Nephron (organoid): ENCODE measurements around the gene ISG20.

Source experiments
- H3K27ac Mint-ChIP-seq, 3 experiments: 2 replicates each; pipeline ENCODE4 v1.8.0; 2020; ENCODE audit warnings: mixed read lengths in 3 of 3, mild to moderate bottlenecking in 2 of 3, moderate library complexity in 1 of 3
- H3K27me3 Mint-ChIP-seq: 2 replicates; pipeline ENCODE4 v1.8.0; 2021; ENCODE audit warnings: low read depth, mild to moderate bottlenecking, moderate library complexity, mixed read lengths
- H3K36me3 Mint-ChIP-seq: 2 replicates; pipeline ENCODE4 v1.8.0; 2020; ENCODE audit warnings: low read depth, mixed read lengths
- H3K4me1 Mint-ChIP-seq: 2 replicates; pipeline ENCODE4 v1.8.0; 2020; ENCODE audit warnings: mixed read lengths
- H3K4me3 Mint-ChIP-seq, 3 experiments: 2 replicates each; pipeline ENCODE4 v1.8.0; 2020; ENCODE audit warnings: mild to moderate bottlenecking in 3 of 3, mixed read lengths in 3 of 3, moderate library complexity in 2 of 3
- H3K9me3 Mint-ChIP-seq: 2 replicates; pipeline ENCODE4 v1.8.0; 2020; ENCODE audit warnings: mixed read lengths
- TF ChIP-seq, protein P1 (sequence below), 3 experiments: fragments of 200-600 bp; sonication (generic); IDR thresholded peaks; one replicate each; pipeline ENCODE4 v1.5.0; 2021; ENCODE audit warnings: antibody characterized with exemption in 3 of 3; ENCODE audit not compliant: unreplicated experiment in 3 of 3

The ISG20 gene

GRCh38 chr15:88661041-88661700 is 22.4 kb downstream of the ISG20 start:
- TF ChIP-seq, protein P1, sequence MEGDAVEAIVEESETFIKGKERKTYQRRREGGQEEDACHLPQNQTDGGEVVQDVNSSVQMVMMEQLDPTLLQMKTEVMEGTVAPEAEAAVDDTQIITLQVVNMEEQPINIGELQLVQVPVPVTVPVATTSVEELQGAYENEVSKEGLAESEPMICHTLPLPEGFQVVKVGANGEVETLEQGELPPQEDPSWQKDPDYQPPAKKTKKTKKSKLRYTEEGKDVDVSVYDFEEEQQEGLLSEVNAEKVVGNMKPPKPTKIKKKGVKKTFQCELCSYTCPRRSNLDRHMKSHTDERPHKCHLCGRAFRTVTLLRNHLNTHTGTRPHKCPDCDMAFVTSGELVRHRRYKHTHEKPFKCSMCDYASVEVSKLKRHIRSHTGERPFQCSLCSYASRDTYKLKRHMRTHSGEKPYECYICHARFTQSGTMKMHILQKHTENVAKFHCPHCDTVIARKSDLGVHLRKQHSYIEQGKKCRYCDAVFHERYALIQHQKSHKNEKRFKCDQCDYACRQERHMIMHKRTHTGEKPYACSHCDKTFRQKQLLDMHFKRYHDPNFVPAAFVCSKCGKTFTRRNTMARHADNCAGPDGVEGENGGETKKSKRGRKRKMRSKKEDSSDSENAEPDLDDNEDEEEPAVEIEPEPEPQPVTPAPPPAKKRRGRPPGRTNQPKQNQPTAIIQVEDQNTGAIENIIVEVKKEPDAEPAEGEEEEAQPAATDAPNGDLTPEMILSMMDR (IDR thresholded peaks at IDR 0.05; ENCODE audit: unreplicated experiment in 3 of 3): no peak
- Mint-ChIP-seq H3K4me3 (no peak overlapping the region), H3K9me3 (peaks cover 6% of the 10 kb centered on the region), H3K27ac (no peak overlapping the region), H3K27me3 (peaks cover 22% of the 10 kb centered on the region), H3K36me3 (no peaks in the 10 kb centered on the region), H3K4me1 (no peaks in the 10 kb centered on the region)

DNA sequence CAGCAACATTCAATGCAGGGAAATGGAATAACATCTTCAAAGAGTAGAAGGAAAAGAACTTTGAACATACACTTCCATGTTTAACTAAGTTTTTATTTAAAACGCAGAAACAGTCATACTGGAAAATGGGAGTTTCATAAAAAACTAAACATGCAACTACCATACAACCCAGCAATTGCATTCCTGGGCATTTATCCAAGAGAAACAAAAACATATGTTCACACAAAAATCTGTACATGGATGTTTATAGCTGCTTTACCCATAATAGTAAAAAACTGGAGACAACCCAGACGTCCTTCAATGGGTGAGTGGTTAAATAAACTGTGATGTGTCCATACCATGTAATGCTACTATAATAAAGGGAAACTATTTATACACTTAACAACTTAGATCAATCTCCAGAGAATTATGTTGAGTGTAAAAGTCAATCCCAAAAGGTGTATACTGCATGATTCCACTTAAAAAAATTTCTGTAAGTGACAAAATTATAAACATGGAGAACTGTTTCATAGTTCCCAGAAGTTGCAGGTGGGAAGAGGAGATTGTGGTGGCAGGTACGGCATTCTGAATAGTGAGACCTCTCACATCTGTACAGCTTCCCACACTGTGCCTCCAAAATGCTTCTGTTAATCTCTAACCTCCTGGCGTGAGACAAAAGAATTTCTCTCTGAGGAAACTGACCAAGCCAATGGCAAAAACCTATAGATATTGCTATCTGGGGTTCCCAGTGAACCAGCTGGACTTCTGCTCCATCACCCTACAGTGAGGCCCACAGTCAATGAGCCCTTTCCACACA is 23.1 kb downstream of the ISG20 start:
- Mint-ChIP-seq H3K9me3 (peaks cover 6% of the 10 kb centered on the region), H3K27ac (no peak overlapping the region), H3K36me3 (no peaks in the 10 kb centered on the region), H3K4me1 (no peaks in the 10 kb centered on the region), H3K27me3 (peaks cover 22% of the 10 kb centered on the region), H3K4me3 (no peak overlapping the region)
- TF ChIP-seq, protein P1 (IDR thresholded peaks at IDR 0.05; ENCODE audit: unreplicated experiment in 3 of 3): no peak

- H3K36me3 Mint-ChIP-seq: no peaks in the 10 kb centered on the region
- TF ChIP-seq, protein P1 (IDR thresholded peaks at IDR 0.05; ENCODE audit: unreplicated experiment in 3 of 3): no peak
- no peak overlapping the region for H3K4me3 Mint-ChIP-seq
- H3K4me1 Mint-ChIP-seq: no peaks in the 10 kb centered on the region
- peaks cover 6% of the 10 kb centered on the region for H3K9me3 Mint-ChIP-seq
- H3K27me3 Mint-ChIP-seq: peaks cover 16% of the 10 kb centered on the region
- no peak overlapping the region for H3K27ac Mint-ChIP-seq
Measured at GRCh38 chr15:88663141-88663621, 24.4 kb downstream of the ISG20 start.

DNA sequence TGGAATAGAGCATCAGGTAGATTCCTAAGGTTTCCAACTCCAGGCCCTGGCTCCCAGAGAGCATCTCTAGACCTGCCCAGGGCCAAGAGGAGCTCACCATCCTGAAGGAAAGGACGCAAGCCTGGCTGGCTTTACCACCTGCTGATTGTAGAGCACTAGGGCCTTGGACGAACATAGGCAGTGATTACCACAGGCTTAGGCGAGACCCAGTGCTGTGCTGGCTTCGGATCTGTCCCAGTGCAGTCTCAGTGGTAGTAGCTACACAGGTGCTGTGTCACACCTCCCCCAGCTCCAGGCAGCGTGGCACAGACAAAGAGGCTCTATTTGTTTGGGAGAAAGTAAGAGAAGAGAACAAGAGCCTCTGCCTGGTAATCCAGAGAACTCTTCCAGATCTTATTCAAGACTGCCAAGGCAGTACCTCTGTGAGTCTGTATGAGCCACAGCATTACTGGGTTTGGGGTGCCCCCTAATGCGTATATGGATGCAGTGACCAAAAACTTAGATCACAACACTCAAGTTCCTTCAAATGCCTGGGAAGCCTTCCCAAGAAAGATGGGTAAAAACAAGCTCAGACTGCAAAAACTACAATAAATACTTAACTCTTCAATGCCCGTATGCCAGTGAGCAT is 25.4 kb downstream of the ISG20 start:
- Mint-ChIP-seq H3K36me3 (no peaks in the 10 kb centered on the region), H3K27ac (no peak overlapping the region), H3K4me1 (no peaks in the 10 kb centered on the region), H3K4me3 (no peak overlapping the region), H3K27me3 (peaks cover 11% of the 10 kb centered on the region), H3K9me3 (peaks cover 12% of the 10 kb centered on the region)
- TF ChIP-seq, protein P1 (IDR thresholded peaks at IDR 0.05; ENCODE audit: unreplicated experiment in 3 of 3): no peak

DNA sequence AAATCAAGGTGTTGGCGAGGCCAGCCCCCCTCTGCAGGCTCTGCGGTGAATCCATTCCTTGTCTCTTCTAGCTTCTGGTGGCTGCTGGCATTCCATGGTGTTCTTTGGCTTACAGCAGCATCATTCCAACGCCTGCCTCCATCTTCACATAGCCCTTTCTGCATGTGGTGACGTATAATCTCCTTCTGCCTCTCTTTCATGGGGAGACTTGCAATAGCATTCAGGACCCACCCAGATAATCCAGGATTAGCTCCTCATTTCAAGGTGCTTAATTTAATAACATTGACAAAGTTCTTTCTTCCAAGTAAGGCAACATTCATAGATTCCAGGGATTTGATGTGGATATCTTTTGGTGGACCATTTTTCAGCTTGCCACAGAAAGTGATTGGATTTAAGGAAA is 35.8 kb downstream of the ISG20 start:
- Mint-ChIP-seq H3K27ac (no peak overlapping the region), H3K36me3 (no peaks in the 10 kb centered on the region), H3K4me3 (no peak overlapping the region), H3K4me1 (no peaks in the 10 kb centered on the region), H3K9me3 (peaks cover 6% of the 10 kb centered on the region), H3K27me3 (peaks cover 29% of the 10 kb centered on the region)
- TF ChIP-seq, protein P1 (IDR thresholded peaks at IDR 0.05; ENCODE audit: unreplicated experiment in 3 of 3): no peak
